Neural crest cell (in vitro differentiated cells): ENCODE measurements around the gene CDH5. TPM values are rescaled to one million over a fixed set of nuclear protein-coding genes. Genes with fewer than 3 reads are reported as not detected.

Experiments
- DNase-seq: peaks from one replicate; pipeline ENCODE4 v3.0.0; 2021; ENCODE audit warnings: low read depth, mixed read lengths, low spot score
- H3K27ac Mint-ChIP-seq: one replicate; pipeline ENCODE4 v1.8.0; 2021; ENCODE audit warnings: mild to moderate bottlenecking, mixed read lengths; ENCODE audit not compliant: unreplicated experiment
- H3K27me3 Mint-ChIP-seq: 2 replicates; pipeline ENCODE4 v1.8.0; 2021; ENCODE audit warnings: low read depth, mild to moderate bottlenecking, mixed read lengths
- H3K36me3 Mint-ChIP-seq: 2 replicates; pipeline ENCODE4 v1.8.0; 2021; ENCODE audit warnings: low read depth, mild to moderate bottlenecking, mixed read lengths
- H3K4me1 Mint-ChIP-seq: 2 replicates; pipeline ENCODE4 v1.8.0; 2021; ENCODE audit warnings: mixed read lengths
- H3K4me3 Mint-ChIP-seq: one replicate; pipeline ENCODE4 v1.8.0; 2021; ENCODE audit warnings: mild to moderate bottlenecking, mixed read lengths
- H3K9me3 Mint-ChIP-seq: 2 replicates; pipeline ENCODE4 v1.8.0; 2021; ENCODE audit warnings: mixed read lengths
- CTCF ChIP-seq: fragments of 200-600 bp; sonication (generic); conservative IDR thresholded peaks from 2 replicates; pipeline ENCODE4 v1.5.0; 2021; ENCODE audit warnings: antibody characterized with exemption, mild to moderate bottlenecking
- total RNA-seq: library from RNA; stranded (reverse); gene quantifications from 2 replicates; pipeline ENCODE4 v1.2.1, GENCODE V29; 2021

Gene CDH5
- total RNA-seq, 1 donor from 2014 or later: 0.56 TPM

- H3K4me3 Mint-ChIP-seq: no peak overlapping the region
- H3K27ac Mint-ChIP-seq: no peak overlapping the region
- H3K27me3 Mint-ChIP-seq: peaks cover 53% of the 10 kb centered on the region
- peaks cover 5% of the 10 kb centered on the region for H3K4me1 Mint-ChIP-seq
- H3K36me3 Mint-ChIP-seq: no peaks in the 10 kb centered on the region
- TF ChIP-seq CTCF: no peak
- no peak for DNase-seq
- H3K9me3 Mint-ChIP-seq: no peaks in the 10 kb centered on the region
Observed at GRCh38 chr16:66422366-66422765, 55.9 kb downstream of the CDH5 start.

- Mint-ChIP-seq H3K9me3 (no peaks in the 10 kb centered on the region), H3K27me3 (peaks cover 61% of the 10 kb centered on the region), H3K4me1 (peaks cover 5% of the 10 kb centered on the region), H3K4me3 (no peak overlapping the region), H3K27ac (no peak overlapping the region), H3K36me3 (no peaks in the 10 kb centered on the region)
- TF ChIP-seq CTCF: no peak
- no peak for DNase-seq
Observed at GRCh38 chr16:66423177-66423576, 56.7 kb downstream of the CDH5 start.

- TF ChIP-seq CTCF: no peak
- Mint-ChIP-seq H3K4me1 (peaks cover 5% of the 10 kb centered on the region), H3K4me3 (peak overlapping the region; percentile 69), H3K9me3 (no peaks in the 10 kb centered on the region), H3K27ac (no peak overlapping the region), H3K27me3 (peaks cover 74% of the 10 kb centered on the region), H3K36me3 (no peaks in the 10 kb centered on the region)
- no peak for DNase-seq
Observed at GRCh38 chr16:66425651-66426050, 59.2 kb downstream of the CDH5 start.

GRCh38 chr16:66426112-66427035, 59.9 kb downstream of the CDH5 start:
- H3K4me1 Mint-ChIP-seq: peaks cover 5% of the 10 kb centered on the region
- DNase-seq: no peak
- peak overlapping the region; percentile 69 for H3K4me3 Mint-ChIP-seq
- no peaks in the 10 kb centered on the region for H3K36me3 Mint-ChIP-seq
- H3K27ac Mint-ChIP-seq: no peak overlapping the region
- no peaks in the 10 kb centered on the region for H3K9me3 Mint-ChIP-seq
- no peak for TF ChIP-seq CTCF
- H3K27me3 Mint-ChIP-seq: peaks cover 76% of the 10 kb centered on the region

GRCh38 chr16:66427036-66427860, 60.8 kb downstream of the CDH5 start, which contains the start of gene BEAN1:
TSS of gene BEAN1 (plus strand) at chr16:66427295. CDS start at chr16:66437677, 10,382 bp downstream.
- peak within 1 kb of the TSS; percentile 71 for H3K4me3 Mint-ChIP-seq
- H3K4me1 Mint-ChIP-seq: peaks cover 5% of the 10 kb centered on the region
- peaks cover 80% of the 10 kb centered on the region for H3K27me3 Mint-ChIP-seq
- H3K9me3 Mint-ChIP-seq: no peaks in the 10 kb centered on the region
- H3K27ac Mint-ChIP-seq: no peak within 1 kb of the TSS
- TF ChIP-seq CTCF: no peak
- H3K36me3 Mint-ChIP-seq: no peaks in the 10 kb centered on the region
- peak; percentile 29 for DNase-seq
